Medulla oblongata (tissue), 1 donor: Measurements from ENCODE around the gene NXN.
A peak's percentile ranks its signal among the peaks of the same experiment; 100 is the strongest.
"Not testable (repeated sequence)": the region's sequence is repeated elsewhere in the genome, so short reads cannot be mapped to it uniquely, and the experiment has no call there.

Experiments
- DNase-seq: peaks from one replicate; pipeline ENCODE4 v3.0.0-alpha.2; 2015; ENCODE audit errors: extremely low spot score

Gene NXN

DNA sequence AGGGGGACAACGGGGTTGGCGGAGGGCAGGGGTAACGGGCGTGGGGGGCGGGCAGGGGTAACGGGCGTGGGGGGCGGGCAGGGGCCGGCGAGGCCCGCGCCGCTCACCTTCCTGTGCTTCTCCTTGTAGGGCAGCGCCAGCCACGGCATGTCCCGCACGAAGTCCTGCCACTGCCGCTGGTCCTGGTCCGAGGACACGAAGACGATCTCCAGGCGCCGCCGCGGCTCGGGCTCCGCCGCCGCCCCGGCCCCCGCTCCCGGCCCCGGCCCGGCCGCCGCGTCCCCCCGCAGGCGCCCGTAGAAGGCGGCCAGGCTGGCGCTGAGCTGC is 401 bp downstream of the NXN start:
- DNase-seq, result no peak

- no peak for DNase-seq
These were observed 1.2 kb downstream of the NXN start for GRCh38 chr17:978103-979093.

- no peak for DNase-seq
These were observed 2.4 kb downstream of the NXN start for GRCh38 chr17:977166-977565.

DNA sequence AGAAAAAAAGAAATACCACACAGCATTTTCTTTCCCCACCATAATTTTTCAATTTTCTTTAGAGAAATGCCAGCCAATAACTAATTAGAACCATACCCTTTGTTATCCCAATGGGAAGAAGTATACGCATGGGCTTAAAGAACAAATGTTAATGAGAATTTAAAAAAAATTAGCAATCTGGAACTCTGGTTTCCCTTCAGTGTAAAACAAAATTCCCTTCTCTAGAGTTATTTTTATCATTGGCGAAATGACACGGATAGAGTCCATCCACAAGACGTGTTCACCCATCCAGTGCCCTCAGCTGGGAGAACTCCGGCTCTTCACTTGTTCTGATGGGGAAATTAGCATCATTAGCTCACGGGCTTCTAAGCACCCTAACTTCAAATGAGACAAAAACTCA is 3.3 kb downstream of the NXN start:
- no peak for DNase-seq

DNA sequence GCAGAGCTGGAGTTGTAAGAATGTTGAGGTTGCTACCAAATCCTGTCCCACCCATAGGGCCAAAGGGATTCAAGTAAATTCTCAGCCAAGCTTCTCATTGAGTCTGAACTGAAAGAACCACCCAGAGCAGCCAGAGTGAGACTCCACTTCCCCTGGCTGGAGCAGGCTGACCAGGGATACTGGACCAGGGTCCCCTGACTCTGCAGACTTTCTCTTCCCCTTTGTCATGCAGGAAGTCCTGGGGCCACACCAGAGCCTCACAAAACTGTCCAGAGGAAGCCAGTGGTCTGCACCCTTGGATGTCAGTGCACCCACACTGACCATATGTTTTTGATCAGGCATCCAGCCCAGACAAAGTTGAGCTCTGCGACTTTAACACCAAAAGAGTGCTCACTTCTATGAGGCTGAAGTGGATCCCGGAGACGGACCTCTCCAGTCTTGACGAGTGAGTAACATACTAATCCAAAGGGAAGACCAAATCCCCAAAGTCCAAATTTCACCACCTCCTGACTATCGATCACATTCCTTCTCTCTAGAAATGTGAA is 4.1 kb downstream of the NXN start:
- DNase-seq, result peak; percentile 67

DNA sequence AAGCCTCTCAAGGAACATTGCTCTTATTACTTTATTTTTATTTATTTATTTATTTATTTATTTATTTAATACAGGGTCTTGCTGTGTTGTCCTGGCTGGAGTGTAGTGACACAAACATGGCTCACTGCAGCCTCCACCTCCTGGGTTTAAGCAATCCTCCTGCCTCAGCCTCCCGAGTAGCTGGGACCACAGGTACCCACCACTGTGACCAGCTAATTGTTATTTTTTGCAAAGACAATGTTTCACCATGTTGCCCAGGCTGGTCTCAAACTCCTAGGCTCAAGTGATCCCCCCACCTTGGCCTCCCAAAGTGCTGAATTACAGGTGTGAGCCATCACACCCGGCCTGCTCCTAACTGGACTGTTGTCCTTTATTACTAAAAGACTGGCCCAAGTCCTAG is 4.8 kb downstream of the NXN start:
- DNase-seq, result not testable (repeated sequence)

DNA sequence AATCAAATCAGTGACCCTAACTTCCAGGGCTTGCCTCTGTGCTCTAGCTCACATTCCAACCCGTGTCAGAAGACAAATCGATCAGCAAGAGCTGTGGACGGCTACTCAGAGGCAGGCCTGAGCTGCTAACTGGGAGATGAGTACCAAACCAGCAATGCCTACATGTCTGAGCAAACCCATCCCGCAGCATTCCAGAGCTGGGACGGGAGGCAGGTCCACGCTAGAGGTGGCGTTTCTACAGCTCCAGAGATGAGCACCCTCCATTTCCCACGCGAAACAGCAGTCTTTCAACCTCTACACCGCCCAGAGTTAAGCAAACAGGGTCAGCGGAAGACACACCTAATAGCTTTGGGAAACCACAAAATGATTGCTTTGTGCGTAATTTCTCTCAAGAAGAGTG is 6.5 kb downstream of the NXN start:
- no peak for DNase-seq

GRCh38 chr17:971861-972260 is 7.7 kb downstream of the NXN start:
- not testable (repeated sequence) for DNase-seq

- no peak for DNase-seq
These were observed 9.2 kb downstream of the NXN start for GRCh38 chr17:970364-970763.

DNA sequence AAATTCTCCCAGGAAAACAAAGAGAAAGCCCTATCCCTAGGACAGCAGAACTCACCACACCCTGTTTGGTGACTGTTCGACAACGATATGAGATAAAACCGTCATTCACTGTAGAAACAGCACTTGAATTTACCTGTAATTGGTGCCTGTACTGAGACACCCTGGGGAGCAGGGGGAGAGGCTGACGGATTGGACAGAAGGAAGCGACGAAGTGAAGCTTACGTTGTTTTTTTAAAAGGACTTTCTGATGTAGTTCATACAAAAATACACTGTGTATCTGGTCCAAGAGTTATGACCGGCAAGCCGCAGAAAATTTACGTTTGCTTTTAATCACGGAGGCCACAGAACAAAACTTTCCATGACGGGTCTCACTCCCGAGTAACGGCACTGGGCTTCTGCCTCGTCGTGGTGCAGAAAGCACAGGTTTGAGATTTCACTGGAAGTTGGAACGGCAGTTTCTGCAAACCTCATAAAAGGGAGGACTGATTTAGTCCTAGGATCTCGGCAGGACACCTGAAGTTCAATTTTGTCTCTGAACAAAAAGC is 9.7 kb downstream of the NXN start:
- no peak for DNase-seq

DNA sequence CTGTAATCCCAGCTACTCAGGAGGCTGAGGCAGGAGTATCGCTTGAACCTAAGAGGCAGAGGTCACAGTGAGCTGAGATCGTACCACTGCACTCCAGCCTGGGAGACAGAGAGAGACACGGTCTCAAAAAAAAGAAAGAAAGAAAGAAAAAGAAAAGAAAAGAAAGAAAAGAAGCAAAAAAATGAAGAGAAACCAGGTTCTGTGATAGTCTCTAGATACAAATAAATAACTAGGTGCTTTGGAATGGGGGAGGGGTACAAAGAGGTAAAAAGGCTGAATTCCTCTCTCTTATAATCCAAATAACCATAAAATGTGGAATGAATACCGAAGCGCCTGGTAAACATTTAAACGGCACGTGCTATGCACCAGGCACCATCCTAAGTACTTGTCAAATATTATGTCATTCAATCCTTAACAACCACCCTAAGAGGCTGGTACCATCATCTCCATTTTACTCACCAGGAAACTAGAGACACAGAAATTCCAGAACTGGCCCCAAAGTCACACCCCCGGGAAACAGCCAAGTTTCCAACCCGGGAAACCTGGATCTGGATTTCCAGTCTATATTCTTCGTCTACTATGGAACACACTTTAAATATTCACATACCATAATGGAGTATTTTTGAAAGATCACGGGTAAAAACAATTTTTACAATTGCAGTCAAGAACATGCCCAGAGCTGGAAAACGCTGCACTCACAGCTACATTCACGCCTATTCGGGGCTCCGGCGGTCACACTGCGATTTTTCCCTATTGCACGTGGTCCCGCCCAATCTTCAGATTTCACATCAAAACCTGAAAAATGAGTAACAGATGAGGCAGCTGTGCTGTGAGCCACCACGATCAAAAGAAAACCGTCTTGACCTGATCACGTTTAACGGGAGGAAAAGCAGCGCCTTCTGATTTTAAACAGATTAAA is 10.5 kb downstream of the NXN start:
- no peak for DNase-seq

DNA sequence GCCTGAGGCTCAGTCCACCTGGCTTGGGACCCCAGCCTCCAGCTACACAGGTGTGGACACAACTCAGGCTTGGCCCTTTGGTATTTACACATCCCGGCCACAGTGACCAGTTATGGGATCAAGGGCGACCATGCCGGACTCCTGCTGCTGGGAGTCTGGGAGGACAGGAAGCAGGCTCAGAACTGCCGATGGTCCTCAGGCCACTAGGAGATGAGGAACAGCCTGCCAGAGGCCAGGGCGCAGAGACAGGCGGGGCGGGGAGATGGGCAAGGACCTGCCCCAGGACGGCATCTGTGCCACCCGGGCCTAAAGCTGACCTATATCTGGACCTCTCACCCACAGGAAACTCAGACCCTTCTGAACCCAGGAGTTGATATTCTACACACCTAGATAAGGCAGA is 12.5 kb downstream of the NXN start:
- no peak for DNase-seq

DNA sequence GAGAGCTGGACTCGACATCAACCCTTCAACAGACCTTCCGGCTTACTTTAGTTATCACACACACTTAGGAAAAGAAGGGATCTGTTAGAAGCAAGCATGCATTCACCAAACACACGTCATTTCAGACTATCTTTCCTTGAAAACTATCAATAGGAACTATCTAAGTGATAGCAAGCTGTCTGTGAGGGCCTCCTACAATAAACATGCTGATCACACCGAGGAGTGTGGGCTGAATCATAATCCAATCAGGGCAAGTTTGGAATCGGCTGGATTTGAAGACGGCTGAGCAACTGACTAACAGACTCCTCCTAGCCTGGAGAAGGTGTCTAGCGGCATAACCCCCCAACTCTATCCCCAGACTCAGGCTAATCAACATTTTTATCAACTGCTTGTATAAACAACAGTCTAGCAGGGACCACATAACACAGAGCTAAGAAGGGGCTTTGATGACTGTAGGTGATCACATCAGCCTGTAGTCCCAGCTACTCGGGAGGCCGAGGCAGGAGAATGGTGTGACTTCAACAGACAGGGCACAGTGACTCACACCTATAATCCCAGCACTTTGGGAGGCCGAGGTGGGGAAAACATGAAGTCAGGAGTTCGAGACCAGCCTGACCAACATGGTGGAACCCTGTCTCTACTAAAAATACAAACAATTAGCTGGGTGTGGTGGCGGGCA is 14.1 kb downstream of the NXN start:
- DNase-seq, result no peak

DNA sequence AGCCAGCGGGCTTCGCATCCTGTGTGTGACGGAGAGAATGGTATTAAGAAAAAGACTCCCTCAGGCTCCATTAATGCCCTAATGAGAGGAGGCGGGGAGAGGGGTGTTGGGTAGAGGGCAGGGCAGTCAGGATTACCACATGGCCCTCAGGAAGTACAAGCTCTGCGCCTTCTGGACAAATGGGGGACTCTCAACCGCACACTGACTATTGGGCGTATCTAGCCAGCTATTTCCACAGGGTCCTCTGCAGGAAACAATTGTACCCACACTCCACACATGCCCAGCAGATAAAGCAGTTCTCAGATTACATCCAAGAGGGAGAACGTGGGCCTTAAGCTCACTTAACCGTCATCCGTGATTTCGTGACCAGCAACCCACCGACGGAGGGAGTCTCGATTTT is 14.7 kb downstream of the NXN start:
- no peak for DNase-seq

DNA sequence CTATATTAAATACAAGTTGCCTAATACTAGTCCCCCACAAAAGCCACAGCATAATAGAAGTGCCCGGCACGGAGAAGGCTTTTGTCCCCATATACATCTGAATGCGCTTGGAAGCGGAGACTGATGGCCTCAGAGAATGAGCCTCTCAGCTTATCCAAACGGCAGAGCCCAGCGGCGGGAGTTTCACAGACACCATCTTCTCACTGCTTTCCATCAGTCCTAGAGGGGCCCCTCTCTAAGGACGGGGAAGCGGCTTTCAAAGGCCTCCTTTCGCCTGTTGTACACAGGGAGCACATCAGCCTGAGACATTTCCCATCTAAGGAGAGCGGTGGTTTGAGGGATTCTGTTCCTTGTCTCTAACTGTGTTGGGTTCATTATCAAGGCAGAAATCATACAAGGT is 16.9 kb downstream of the NXN start:
- no peak for DNase-seq

DNA sequence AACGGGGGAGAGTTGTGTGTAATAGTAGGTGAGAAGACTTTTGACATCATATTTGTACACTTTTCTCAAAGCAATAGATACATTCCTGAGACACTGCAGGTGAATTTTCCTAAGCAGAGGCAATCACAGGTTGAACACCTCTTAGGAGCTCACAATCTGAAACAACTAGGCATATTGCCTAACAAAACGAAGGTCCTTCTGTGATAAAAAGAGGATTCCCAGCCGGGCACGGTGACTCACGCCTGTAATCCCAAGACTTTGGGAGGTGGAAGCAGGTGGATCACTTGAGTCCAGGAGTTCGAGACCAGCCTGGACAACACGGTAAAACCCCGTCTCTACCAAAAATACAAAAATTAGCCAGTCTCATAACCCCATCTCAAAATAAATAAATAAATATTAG is 17.4 kb downstream of the NXN start:
- DNase-seq, result no peak

DNA sequence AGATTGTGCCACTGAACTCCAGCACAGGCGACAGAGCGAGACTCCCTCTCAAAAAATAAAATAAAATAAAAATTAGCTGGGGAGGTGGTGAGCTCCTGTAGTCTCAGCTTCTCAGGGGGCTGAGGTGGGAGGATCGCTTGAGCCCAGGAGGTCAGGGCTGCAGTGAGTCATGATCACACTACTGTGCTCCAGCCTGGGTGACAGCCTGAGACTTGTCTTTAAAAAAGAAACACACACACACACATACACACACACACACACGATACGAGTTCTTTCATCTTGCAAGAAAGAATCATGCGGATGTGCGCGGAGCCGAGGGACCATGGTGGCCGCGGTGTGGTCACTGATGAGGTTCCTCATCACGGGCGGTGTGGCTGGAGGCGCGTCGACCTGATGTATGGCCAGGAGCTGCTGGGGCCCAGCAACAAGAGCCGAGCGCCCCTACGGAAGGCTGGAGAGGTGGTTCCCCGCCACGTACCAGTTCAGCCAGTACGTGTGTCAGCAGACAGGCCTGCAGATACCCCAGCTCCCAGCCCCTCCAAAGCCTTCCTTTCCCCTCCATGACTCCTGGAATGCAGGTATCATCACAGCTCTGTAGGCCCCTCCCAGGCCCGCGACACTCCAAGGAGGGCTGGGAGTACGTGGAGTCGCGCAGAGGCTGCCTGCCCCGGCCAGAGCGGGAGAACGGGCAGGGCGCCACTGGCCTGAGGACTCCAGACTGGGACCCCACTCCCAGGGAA is 20.7 kb downstream of the NXN start:
- no peak for DNase-seq

DNA sequence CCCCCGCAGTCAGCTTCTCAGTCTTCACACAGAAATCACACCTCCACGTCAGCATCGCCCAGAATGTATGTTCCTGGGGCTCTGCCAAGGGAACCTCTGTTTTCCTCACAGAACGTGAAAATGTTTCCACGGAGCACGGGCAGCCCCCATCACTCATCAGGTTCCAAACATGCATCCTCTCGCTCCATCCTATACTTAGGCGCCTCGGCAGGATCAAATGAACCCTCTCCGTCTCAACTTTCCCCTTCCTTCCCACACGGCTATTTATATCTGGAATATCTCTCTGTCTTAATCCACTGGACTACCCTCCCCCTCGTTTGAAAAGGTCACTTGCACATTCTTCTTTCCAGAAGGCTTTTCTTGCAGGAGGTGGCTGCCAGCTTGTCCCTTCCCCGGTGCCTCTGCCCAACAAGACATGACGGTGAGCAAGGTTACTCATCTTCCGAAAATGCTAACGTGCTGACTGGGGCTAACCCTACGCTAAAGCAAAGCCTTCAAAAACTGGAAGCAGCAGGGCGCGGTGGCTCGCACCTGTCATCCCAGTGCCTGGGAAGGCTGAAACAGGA is 21.6 kb downstream of the NXN start:
- DNase-seq, result no peak

DNA sequence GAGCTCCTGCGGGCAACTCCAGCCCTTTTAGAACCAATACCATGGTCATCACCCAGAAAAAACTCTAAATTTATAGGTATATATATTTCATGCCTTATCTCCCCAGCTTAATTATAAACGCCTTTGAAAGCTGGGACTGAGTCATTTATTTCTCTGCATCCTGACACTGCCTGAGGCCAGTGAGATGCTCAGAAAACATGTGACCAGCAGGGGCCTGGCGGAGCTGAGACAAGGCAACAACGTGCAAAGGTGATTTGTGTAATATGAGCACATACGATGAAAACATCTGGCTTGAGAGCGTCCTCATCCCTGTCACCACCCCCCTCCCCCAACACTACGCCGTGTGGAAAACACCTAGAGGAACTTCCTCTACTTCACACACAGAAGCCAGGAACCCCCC is 22.7 kb downstream of the NXN start:
- DNase-seq, result no peak

GRCh38 chr17:954431-955164 is 25.0 kb downstream of the NXN start:
- no peak for DNase-seq
